ENCODE results near the gene PALLD. TPM values are rescaled to one million over a fixed set of nuclear protein-coding genes. Genes with fewer than 3 reads are reported as not detected.

The PALLD gene
- 128 TPM for total RNA-seq

GRCh38 chr4:168496834-168497233 is at the start of gene PALLD:
Gene PALLD, plus strand, starts transcription at chr4:168497052.

Other genes starting within 250 kb of the PALLD start
- gene DDX60, start 178.3 kb upstream of the PALLD start, total RNA-seq, result 14.8 TPM
- 19.1 TPM for gene DDX60L, start 16.6 kb upstream of the PALLD start, total RNA-seq